Measurements from ENCODE around the gene MKNK1. TPM values are rescaled to one million over a fixed set of nuclear protein-coding genes. Genes with fewer than 3 reads are reported as not detected.

The MKNK1 gene
- total and polyA plus RNA-seq, 2 of the 8 experiments (the other 6 are each of a cell fraction or from before 2014, with no cell fraction given) = 13.9 to 21.5 TPM

- H2BK15ac ChIP-seq (ENCODE audit: low read length) = no peak overlapping the region
- no peaks in the 10 kb centered on the region for H3K79me2 ChIP-seq (ENCODE audit: control insufficient read depth in 1 of 2, insufficient read depth in 2 of 2, low read length in 2 of 2)
- ChIA-PET CTCF (ENCODE audit: partially characterized antibody) (interaction anchor here (0.7 to 25.0 kb wide), 16 partner anchors 8 to 185 kb away, joined by 3 to 1068 read pairs (median 4); partner anchors contain the start of genes DMBX1, MKNK1 and MOB3C), POLR2A (ENCODE audit: partially characterized antibody) (interaction anchor here (1.2 to 1.5 kb wide), 2 partner anchors 9 to 99 kb away, joined by 3 read pairs; no protein-coding TSS in a partner anchor)
- no peak overlapping the region for H3K4me2 ChIP-seq (ENCODE audit: insufficient read depth in 1 of 2, low read depth in 2 of 2, low read length in 2 of 2)
- H3K9me3 ChIP-seq (ENCODE audit: insufficient read depth in 2 of 2, low read depth in 1 of 2, low read length in 1 of 2) = no peaks in the 10 kb centered on the region
- no peak overlapping the region for H2BK120ac ChIP-seq (replicated peaks; ENCODE audit: low read depth, low read length)
- H2BK5ac ChIP-seq (ENCODE audit: low read depth, low read length) = no peak overlapping the region
- no peak overlapping the region; a peak in 1 of 7 replicates for H3K9ac ChIP-seq (replicated peaks in 1 of 4; ENCODE audit: extremely low read depth in 1 of 4, low read depth in 3 of 4, low read length in 3 of 4)
- no peak overlapping the region for H3K23ac ChIP-seq (ENCODE audit: insufficient read length)
- no peak overlapping the region for H3K18ac ChIP-seq (ENCODE audit: extremely low read depth, low read length)
- no peak overlapping the region for H2AFZ ChIP-seq (ENCODE audit: low read length)
- peaks cover 12% of the 10 kb centered on the region for H3K23me2 ChIP-seq (ENCODE audit: low read depth, low read length)
- H3K27me3 ChIP-seq (replicated peaks in 1 of 4; ENCODE audit: control insufficient read depth in 3 of 4, extremely low read depth in 1 of 4, insufficient read depth in 3 of 4, low read length in 3 of 4) = peaks cover 21 to 63% (median 52%) of the 10 kb centered on the region in 4 experiments
- no peak overlapping the region for H3K4me3 ChIP-seq (ENCODE audit: extremely low read depth in 1 of 4, insufficient read depth in 2 of 4, low read depth in 3 of 4, low read length in 4 of 4)
- no peaks in the 10 kb centered on the region for H3K36me3 ChIP-seq (ENCODE audit: control insufficient read depth in 2 of 4, insufficient read depth in 4 of 4, low read length in 3 of 4)
- H4K5ac ChIP-seq (ENCODE audit: insufficient read length, low read depth, low read length) = no peak overlapping the region
- H3K14ac ChIP-seq (ENCODE audit: insufficient read length) = no peak overlapping the region
- no peaks in the 10 kb centered on the region for H3K79me1 ChIP-seq (ENCODE audit: low read depth, low read length)
- H3K56ac ChIP-seq (replicated peaks; ENCODE audit: insufficient read length, low read depth, low read length) = no peak overlapping the region
- no peak overlapping the region for H4K91ac ChIP-seq (replicated peaks; ENCODE audit: insufficient read length, low read length)
- FAIRE-seq (no peak), DNase-seq (ENCODE audit: low read depth in 1 of 2, low spot score in 2 of 2) (no peak)
- no peak overlapping the region; the same call in 1 of the 2 replicates for H4K8ac ChIP-seq (ENCODE audit: extremely low read depth, insufficient read depth, low read length)
- H3K4ac ChIP-seq (replicated peaks; ENCODE audit: insufficient read length, low read depth, low read length) = no peak overlapping the region
- H3K4me1 ChIP-seq (replicated peaks in 1 of 4; ENCODE audit: control insufficient read depth in 3 of 4, insufficient read depth in 4 of 4, low read length in 3 of 4) = peaks cover 0 to 15% (median 8%) of the 10 kb centered on the region in 4 experiments; a peak in 6 of 7 replicates
- no peak overlapping the region for H2BK12ac ChIP-seq (ENCODE audit: low read depth, low read length)
- H4K20me1 ChIP-seq (replicated peaks in 1 of 2; ENCODE audit: control insufficient read depth in 1 of 2, insufficient read depth in 2 of 2, low read length in 2 of 2) = peaks cover 0 to 2% of the 10 kb centered on the region in 2 experiments
- 84% methylated on average over 9 of the region's 9 CpGs; no CpG with 5 or more reads in 1 of the 2 experiments for WGBS, 2 experiments (ENCODE audit: extremely low coverage in 1 of 2, insufficient coverage in 1 of 2, insufficient read length in 1 of 2, insufficient replicate concordance in 2 of 2, low coverage in 1 of 2, low lambda C conversion rate in 2 of 2, missing lambda C conversion rate in 1 of 2)
- H3K27ac ChIP-seq (ENCODE audit: low read depth, low read length) = no peak overlapping the region
- no peak overlapping the region for H2AK5ac ChIP-seq (ENCODE audit: low read depth, low read length)
- TF ChIP-seq CBX5 (IDR thresholded peaks at IDR 0.05; ENCODE audit: low read depth, low read length) (no peak), EP300 (IDR thresholded peaks at IDR 0.05; ENCODE audit: borderline replicate concordance in 1 of 2, low read depth in 2 of 2, low read length in 2 of 2) (no peak), TAF1 (IDR thresholded peaks at IDR 0.05; ENCODE audit: low read depth, low read length) (no peak), TAF7 (optimal IDR thresholded peaks at IDR 0.05; ENCODE audit: borderline replicate concordance, low read depth, low read length) (no peak), SAP30 (IDR thresholded peaks at IDR 0.05; ENCODE audit: insufficient read depth, insufficient replicate concordance, low read length) (no peak), GTF2F1 (IDR thresholded peaks at IDR 0.05; ENCODE audit: borderline replicate concordance, low read depth, low read length) (no peak), TCF12 (IDR thresholded peaks at IDR 0.05; ENCODE audit: low read depth, low read length) (no peak), HDAC6 (IDR thresholded peaks at IDR 0.05; ENCODE audit: low read depth, low read length) (no peak), POLR2AphosphoS5 (IDR thresholded peaks at IDR 0.05; ENCODE audit: low read depth, low read length) (no peak), RXRA (IDR thresholded peaks at IDR 0.05; ENCODE audit: insufficient read depth, low read depth, low read length) (no peak), CBX8 (IDR thresholded peaks at IDR 0.05; ENCODE audit: borderline replicate concordance, low read depth, low read length) (no peak), KDM5A (IDR thresholded peaks at IDR 0.05; ENCODE audit: low read length) (no peak), SIX5 (IDR thresholded peaks at IDR 0.05; ENCODE audit: low read depth, low read length) (no peak), PHF8 (conservative IDR thresholded peaks at IDR 0.05; ENCODE audit: low read depth, low read length) (no peak)
- H2BK20ac ChIP-seq (ENCODE audit: low read length) = no peak overlapping the region
These were observed 64.1 kb downstream of the MKNK1 start for GRCh38 chr1:46539972-46540371.

Measured in H1 (cell line).